ENCODE data around the gene KIRREL1.

The KIRREL1 gene

GRCh38 chr1:158046715-158047510 is 53.5 kb downstream of the KIRREL1 start:
- H3K4me1 ChIP-seq (ENCODE audit: insufficient read depth, low read length), result peaks cover 20% of the 10 kb centered on the region

DNA sequence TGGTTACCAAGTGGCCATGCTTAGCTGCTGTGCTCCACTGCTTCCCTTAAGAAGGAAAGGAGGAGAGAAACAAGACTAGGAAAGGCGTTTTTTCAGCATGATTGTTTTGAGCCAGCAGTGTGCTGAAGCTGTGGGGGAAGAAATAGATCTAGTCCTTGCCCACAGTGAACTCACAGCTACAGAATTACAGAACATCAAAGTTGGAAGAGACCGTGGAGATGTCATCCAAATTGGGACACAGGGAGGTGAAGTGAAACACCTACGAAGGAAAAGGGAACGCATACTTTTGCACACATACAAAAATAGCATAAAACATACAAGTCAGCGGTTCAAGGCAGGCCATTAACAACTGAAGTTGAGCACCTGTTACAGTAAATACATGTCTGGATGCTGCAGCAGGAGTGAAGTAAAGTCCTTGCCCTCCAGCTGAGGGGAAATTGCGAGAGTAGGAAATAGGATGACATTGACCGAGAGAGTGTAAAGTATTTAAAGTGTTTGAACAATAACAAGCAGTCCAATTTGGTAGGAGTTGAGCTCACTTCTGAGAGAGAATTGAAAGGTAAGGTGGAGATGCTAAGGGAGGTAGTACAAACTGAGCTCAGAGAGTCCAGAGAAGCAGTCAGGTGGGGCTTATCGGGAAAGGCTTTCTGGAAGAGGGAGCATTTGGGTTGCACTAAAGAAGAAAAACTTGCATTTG is 55.1 kb downstream of the KIRREL1 start:
- Histone ChIP-seq H3K4me1 (ENCODE audit: insufficient read depth, low read length) (peaks cover 17% of the 10 kb centered on the region), H3K9ac (ENCODE audit: low read depth, low read length) (no peak overlapping the region), H3K36me3 (ENCODE audit: insufficient read depth, low read length) (peaks cover 2% of the 10 kb centered on the region; the same call in 1 of the 2 replicates), H3K9me3 (ENCODE audit: control insufficient read depth, insufficient read depth, low read length) (no peaks in the 10 kb centered on the region)

More at GRCh38 chr1:158046715-158047510, 53.5 kb downstream of the KIRREL1 start:
- Histone ChIP-seq H3K9me3 (ENCODE audit: control insufficient read depth, insufficient read depth, low read length) (no peaks in the 10 kb centered on the region), H3K9ac (ENCODE audit: low read depth, low read length) (no peak overlapping the region), H3K36me3 (ENCODE audit: insufficient read depth, low read length) (peaks cover 2% of the 10 kb centered on the region; the same call in 1 of the 2 replicates)

DNA sequence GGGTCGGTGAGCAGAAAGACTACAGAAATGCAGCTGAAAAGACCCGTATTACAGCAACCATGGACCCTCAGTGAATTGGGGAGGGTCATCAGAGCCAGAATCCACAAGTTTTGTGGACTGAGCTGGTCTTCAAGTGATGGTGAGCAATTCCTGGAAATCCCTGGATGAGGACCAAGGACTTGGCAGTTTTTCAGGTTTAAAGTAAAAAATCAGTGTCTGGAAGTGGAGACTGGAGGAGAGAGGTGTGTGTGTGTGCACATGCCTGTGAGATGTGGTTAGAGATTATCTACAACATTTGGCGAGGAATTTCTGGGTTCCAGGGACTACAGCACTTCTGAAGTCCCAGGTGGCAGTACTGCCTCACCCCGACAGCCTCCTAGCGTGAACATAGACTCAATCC is 56.4 kb downstream of the KIRREL1 start:
- H3K36me3 ChIP-seq (ENCODE audit: insufficient read depth, low read length), result peaks cover 2% of the 10 kb centered on the region; the same call in 1 of the 2 replicates
- peaks cover 17% of the 10 kb centered on the region for H3K4me1 ChIP-seq (ENCODE audit: insufficient read depth, low read length)
- H3K9ac ChIP-seq (ENCODE audit: low read depth, low read length), result no peak overlapping the region
- no peaks in the 10 kb centered on the region for H3K9me3 ChIP-seq (ENCODE audit: control insufficient read depth, insufficient read depth, low read length)

- Histone ChIP-seq H3K4me1 (ENCODE audit: insufficient read depth, low read length) (peaks cover 12% of the 10 kb centered on the region), H3K36me3 (ENCODE audit: insufficient read depth, low read length) (peaks cover 2% of the 10 kb centered on the region; the same call in 1 of the 2 replicates), H3K9ac (ENCODE audit: low read depth, low read length) (no peak overlapping the region), H3K9me3 (ENCODE audit: control insufficient read depth, insufficient read depth, low read length) (no peaks in the 10 kb centered on the region)
These were observed 59.8 kb downstream of the KIRREL1 start for GRCh38 chr1:158053276-158053675.

DNA sequence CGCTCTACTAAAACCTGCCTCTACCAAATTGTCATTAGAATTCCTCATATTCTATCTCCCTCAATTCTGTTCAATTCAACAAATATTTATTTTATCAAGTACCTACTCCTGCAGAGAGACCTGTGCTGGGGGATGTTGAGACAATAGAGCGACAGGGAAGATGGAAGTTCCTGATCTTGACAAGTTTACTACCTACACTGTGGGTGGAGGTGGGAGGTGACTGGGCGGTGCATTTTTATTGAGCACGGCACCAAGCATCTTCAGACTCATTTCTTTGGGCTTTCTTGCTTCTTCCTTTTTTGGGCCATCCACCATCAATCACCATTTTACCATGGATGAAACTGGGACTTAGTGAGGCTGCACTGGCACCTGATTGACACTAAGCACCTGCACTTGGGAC is 61.3 kb downstream of the KIRREL1 start:
- H3K4me1 ChIP-seq (ENCODE audit: insufficient read depth, low read length), result peaks cover 16% of the 10 kb centered on the region
- H3K36me3 ChIP-seq (ENCODE audit: insufficient read depth, low read length), result peaks cover 2% of the 10 kb centered on the region; the same call in 1 of the 2 replicates
- H3K9me3 ChIP-seq (ENCODE audit: control insufficient read depth, insufficient read depth, low read length), result no peaks in the 10 kb centered on the region
- no peak overlapping the region for H3K9ac ChIP-seq (ENCODE audit: low read depth, low read length)

- H3K36me3 ChIP-seq (ENCODE audit: insufficient read depth, low read length), result peaks cover 2% of the 10 kb centered on the region; the same call in 1 of the 2 replicates
- H3K4me1 ChIP-seq (ENCODE audit: insufficient read depth, low read length), result peaks cover 27% of the 10 kb centered on the region
- no peak overlapping the region for H3K9ac ChIP-seq (ENCODE audit: low read depth, low read length)
These were observed 62.4 kb downstream of the KIRREL1 start for GRCh38 chr1:158055854-158056253.

DNA sequence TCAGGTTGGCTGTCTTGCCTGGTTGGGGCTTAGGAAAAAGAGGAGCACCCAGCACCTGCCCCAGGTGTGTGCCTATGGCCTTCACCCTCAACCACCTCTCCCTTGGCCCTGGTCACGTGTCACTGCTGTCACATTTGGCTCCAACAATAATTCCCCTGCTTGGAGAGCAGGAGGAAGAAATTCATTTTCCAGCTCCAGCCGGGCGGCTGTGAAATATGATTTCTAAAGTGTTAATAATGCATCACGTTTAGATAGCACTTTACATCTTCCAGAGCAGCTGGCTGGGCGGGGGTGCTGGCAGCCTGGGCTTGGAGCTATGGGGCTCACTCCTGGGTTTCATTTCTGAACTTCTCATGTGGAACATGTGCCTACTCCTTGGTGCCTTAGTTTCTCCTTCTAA is 63.1 kb downstream of the KIRREL1 start:
- no peaks in the 10 kb centered on the region for H3K9me3 ChIP-seq (ENCODE audit: control insufficient read depth, insufficient read depth, low read length)
- no peaks in the 10 kb centered on the region for H3K36me3 ChIP-seq (ENCODE audit: insufficient read depth, low read length)
- no peak overlapping the region for H3K9ac ChIP-seq (ENCODE audit: low read depth, low read length)
- H3K4me1 ChIP-seq (ENCODE audit: insufficient read depth, low read length), result peaks cover 31% of the 10 kb centered on the region

More at GRCh38 chr1:158055854-158056253, 62.4 kb downstream of the KIRREL1 start:
- H3K9me3 ChIP-seq (ENCODE audit: control insufficient read depth, insufficient read depth, low read length), result no peaks in the 10 kb centered on the region

DNA sequence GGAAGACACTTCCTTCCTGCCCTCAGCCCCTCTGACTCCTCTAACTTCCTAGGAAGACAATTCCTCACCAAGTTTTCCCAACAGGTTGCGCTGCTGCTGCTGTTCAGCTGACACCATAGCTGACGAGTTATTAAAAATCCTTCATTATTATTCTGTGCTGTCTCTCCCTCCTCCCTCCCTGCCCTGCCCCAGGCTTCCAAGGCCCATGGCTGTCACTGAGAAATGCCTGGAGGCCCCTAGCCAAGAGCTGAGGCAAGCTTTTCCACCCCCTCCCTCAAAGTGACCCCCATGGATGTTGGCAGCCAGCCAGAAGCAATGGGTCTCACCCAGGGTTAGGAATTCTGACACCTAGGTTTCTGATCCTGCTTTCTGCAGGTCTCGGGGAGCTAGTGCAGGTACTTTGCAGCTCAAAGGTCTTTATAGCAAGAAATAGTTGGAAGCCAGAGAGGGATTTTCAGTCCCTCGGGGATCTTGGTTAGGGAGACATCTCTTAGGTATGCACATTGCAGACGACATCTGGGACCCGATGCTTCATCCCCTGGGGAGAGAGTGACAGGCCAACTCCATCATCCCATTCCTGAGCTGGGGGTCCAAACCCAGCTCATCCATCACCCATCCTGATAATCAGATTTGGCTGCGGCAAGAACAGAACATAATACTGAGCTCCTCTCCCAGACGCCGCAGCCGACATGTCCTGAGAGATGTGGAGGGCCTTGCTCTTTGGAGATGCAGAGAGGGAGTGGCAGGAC is 65.0 kb downstream of the KIRREL1 start:
- Histone ChIP-seq H3K4me1 (ENCODE audit: insufficient read depth, low read length) (peaks cover 27% of the 10 kb centered on the region), H3K9ac (ENCODE audit: low read depth, low read length) (no peak overlapping the region), H3K9me3 (ENCODE audit: control insufficient read depth, insufficient read depth, low read length) (no peaks in the 10 kb centered on the region), H3K36me3 (ENCODE audit: insufficient read depth, low read length) (no peaks in the 10 kb centered on the region)

- H3K9me3 ChIP-seq (ENCODE audit: control insufficient read depth, insufficient read depth, low read length), result no peaks in the 10 kb centered on the region
- peaks cover 27% of the 10 kb centered on the region for H3K4me1 ChIP-seq (ENCODE audit: insufficient read depth, low read length)
- 0 out of 2 replicates have a peak, but pooled peaks cover 2% of the 10 kb centered on the region for H3K36me3 ChIP-seq (ENCODE audit: insufficient read depth, low read length)
- no peak overlapping the region for H3K9ac ChIP-seq (ENCODE audit: low read depth, low read length)
These were observed 66.5 kb downstream of the KIRREL1 start for GRCh38 chr1:158059984-158060383.

GRCh38 chr1:158062174-158062573 is 68.7 kb downstream of the KIRREL1 start:
- Histone ChIP-seq H3K36me3 (ENCODE audit: insufficient read depth, low read length) (0 out of 2 replicates have a peak, but pooled peaks cover 2% of the 10 kb centered on the region), H3K4me1 (ENCODE audit: insufficient read depth, low read length) (peaks cover 19% of the 10 kb centered on the region), H3K9ac (ENCODE audit: low read depth, low read length) (no peak overlapping the region), H3K9me3 (ENCODE audit: control insufficient read depth, insufficient read depth, low read length) (no peaks in the 10 kb centered on the region)

DNA sequence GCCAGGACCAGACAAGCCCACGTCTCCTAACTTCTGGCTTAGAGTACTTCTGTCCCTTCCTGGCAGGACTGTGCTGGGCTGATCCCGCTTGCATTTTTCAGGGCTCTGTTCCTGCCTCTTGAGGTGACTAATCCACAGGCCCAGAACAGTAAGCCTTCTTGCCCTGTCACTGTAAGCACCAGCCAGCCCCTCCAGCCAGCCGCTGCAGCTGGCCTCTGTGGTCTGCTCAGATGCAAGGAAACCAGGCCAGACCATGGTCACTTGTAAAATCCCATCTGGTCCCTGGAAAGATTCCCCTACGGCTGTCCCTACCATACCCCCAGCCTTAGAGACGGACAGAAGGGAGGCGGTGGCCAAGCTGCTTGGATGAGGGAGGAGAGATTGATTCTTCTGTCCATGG is 74.2 kb downstream of the KIRREL1 start:
- Histone ChIP-seq H3K4me1 (ENCODE audit: insufficient read depth, low read length) (peaks cover 20% of the 10 kb centered on the region; the same call in 1 of the 2 replicates), H3K36me3 (ENCODE audit: insufficient read depth, low read length) (0 out of 2 replicates have a peak, but pooled peaks cover 2% of the 10 kb centered on the region), H3K9ac (ENCODE audit: low read depth, low read length) (no peak overlapping the region), H3K9me3 (ENCODE audit: control insufficient read depth, insufficient read depth, low read length) (no peaks in the 10 kb centered on the region)

GRCh38 chr1:158068918-158069317 is 75.5 kb downstream of the KIRREL1 start:
- Histone ChIP-seq H3K9me3 (ENCODE audit: control insufficient read depth, insufficient read depth, low read length) (no peaks in the 10 kb centered on the region), H3K36me3 (ENCODE audit: insufficient read depth, low read length) (peaks cover 8% of the 10 kb centered on the region), H3K9ac (ENCODE audit: low read depth, low read length) (no peak overlapping the region), H3K4me1 (ENCODE audit: insufficient read depth, low read length) (peaks cover 25% of the 10 kb centered on the region; the same call in 1 of the 2 replicates)

- Histone ChIP-seq H3K9ac (ENCODE audit: low read depth, low read length) (no peak overlapping the region), H3K36me3 (ENCODE audit: insufficient read depth, low read length) (peaks cover 8% of the 10 kb centered on the region), H3K4me1 (ENCODE audit: insufficient read depth, low read length) (peaks cover 30% of the 10 kb centered on the region; the same call in 1 of the 2 replicates), H3K9me3 (ENCODE audit: control insufficient read depth, insufficient read depth, low read length) (no peaks in the 10 kb centered on the region)
These were observed 77.7 kb downstream of the KIRREL1 start for GRCh38 chr1:158071138-158071537.

DNA sequence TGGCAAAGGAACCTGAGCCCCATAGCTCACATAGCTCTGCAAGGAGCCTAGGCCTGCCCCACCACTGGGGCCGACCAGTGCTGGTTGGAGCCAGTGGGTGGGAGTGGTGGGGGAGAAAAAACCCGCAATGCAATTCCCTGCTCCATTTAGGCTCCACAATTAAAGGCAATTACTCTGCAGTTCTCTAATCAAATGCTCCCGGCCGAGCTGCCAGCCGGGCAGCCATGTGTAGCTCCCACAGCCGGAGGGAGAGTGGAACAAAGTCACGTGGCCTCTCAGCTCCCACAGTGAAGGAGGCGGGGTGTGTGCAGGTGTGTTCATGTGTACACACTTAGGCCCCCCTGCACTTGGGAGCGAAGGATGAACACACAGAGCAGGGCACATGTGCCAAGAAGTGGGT is 81.6 kb downstream of the KIRREL1 start:
- Histone ChIP-seq H3K9me3 (ENCODE audit: control insufficient read depth, insufficient read depth, low read length) (no peaks in the 10 kb centered on the region), H3K36me3 (ENCODE audit: insufficient read depth, low read length) (peaks cover 12% of the 10 kb centered on the region), H3K9ac (ENCODE audit: low read depth, low read length) (no peak overlapping the region), H3K4me1 (ENCODE audit: insufficient read depth, low read length) (peaks cover 39% of the 10 kb centered on the region; the same call in 1 of the 2 replicates)
